Measurements from ENCODE around the gene NOC4L. TPM values are rescaled to one million over a fixed set of nuclear protein-coding genes. Genes with fewer than 3 reads are reported as not detected.

Gene NOC4L
- total and polyA plus RNA-seq, 10 donors: 8.3 to 38.6 (median 16.4) TPM

DNA sequence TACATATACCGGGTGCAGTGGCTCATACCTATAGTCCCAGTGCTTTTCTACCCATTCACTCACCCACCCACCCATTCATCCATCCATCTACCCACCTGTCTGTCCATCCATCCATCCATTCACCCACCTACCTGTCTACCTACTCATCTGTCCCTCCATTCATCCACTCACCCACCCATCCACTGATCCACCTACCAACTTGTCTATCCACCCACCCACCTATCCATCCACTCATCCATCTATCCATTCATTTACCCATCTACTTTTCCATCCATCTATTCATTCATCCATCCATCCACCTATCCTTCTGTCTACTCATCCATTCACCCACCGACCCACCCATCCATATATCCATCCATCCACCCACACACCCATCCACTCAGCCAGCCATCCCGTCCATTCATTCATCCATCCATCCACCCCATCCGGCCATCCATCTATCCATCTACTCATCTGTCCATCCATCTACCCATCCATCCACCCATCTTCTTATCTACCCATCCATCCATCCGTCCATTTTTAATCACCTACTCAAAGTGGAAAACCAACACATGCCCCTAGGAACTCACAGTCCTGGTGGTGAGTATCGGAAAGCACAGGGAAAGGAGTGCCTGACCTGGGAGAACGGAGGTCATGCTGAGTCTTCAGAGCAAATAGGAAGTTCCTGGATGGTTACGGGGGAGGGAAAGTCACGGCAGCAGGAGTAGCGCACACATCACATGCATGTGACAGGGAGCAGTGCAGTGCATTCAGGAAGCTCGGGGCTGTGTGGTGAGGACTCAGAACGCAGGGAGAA lies 20.1 kb upstream of the NOC4L start:
- Histone ChIP-seq H3K36me3 (peaks cover 0 to 97% (median 75%) of the 10 kb centered on the region in 6 donors), H3K27ac (no peak overlapping the region)
- intact Hi-C loops (cut with DNase I; ENCODE audit: low total_unique reads): no loop called here

DNA sequence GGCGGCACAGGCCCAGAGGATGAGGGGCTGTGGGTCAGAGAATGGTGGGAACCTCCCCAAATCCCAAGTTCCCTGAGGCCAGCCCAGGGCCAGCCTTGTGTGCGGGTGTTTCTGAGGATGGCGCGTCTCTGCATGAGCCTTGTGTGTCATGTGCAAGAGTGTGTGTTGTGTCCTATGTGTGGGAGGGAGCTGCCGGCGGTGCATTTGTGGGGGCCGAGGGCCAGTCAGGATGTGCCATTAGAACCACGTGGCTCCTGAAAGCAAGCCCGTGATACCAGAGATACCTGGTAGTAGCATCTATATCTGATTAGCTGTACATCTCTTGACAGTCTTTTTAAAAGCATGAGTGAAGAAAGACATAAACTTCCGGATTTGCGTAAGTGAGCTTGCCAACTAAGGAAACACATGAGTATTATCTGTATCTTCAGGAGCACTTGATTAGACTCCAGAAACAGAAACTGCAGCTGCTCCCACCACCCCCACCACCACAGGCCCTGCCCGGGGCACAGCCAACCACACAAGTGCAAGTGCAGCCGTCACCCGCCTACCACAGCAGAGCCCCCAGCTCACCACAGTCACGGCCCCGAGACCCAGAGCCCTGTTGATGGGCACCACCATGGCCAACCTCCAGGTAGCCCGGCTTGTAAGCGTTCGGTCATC lies 19.4 kb upstream of the NOC4L start:
- TF ChIP-seq, protein P1, sequence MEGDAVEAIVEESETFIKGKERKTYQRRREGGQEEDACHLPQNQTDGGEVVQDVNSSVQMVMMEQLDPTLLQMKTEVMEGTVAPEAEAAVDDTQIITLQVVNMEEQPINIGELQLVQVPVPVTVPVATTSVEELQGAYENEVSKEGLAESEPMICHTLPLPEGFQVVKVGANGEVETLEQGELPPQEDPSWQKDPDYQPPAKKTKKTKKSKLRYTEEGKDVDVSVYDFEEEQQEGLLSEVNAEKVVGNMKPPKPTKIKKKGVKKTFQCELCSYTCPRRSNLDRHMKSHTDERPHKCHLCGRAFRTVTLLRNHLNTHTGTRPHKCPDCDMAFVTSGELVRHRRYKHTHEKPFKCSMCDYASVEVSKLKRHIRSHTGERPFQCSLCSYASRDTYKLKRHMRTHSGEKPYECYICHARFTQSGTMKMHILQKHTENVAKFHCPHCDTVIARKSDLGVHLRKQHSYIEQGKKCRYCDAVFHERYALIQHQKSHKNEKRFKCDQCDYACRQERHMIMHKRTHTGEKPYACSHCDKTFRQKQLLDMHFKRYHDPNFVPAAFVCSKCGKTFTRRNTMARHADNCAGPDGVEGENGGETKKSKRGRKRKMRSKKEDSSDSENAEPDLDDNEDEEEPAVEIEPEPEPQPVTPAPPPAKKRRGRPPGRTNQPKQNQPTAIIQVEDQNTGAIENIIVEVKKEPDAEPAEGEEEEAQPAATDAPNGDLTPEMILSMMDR (IDR thresholded peaks at IDR 0.05 in 8 of 11, conservative IDR thresholded peaks at IDR 0.05 in 3 of 11): no peak
- TF ChIP-seq POLR2A (IDR thresholded peaks at IDR 0.05) (no peak), POLR2AphosphoS5 (IDR thresholded peaks at IDR 0.05) (no peak)
- DNase-seq: no peak
- intact Hi-C loops (cut with DNase I; ENCODE audit: low total_unique reads): no loop called here
- Histone ChIP-seq H3K4me3 (no peak overlapping the region), H3K9me3 (peaks cover 0 to 15% (median 12%) of the 10 kb centered on the region in 8 donors), H3K27me3 (replicated peaks in 1 of 7) (no peaks in the 10 kb centered on the region), H3K27ac (no peak overlapping the region), H3K4me1 (no peaks in the 10 kb centered on the region), H3K36me3 (peaks cover 0 to 98% (median 74%) of the 10 kb centered on the region in 6 donors)
- 83 to 93% (median 89%) methylated on average over 19 of the region's 19 CpGs for WGBS, 5 donors

More for the DNA sequence above, 20.1 kb upstream of the NOC4L start:
- H3K4me3 ChIP-seq: no peak overlapping the region
- TF ChIP-seq POLR2A (IDR thresholded peaks at IDR 0.05): no peak
- TF ChIP-seq POLR2AphosphoS5 (IDR thresholded peaks at IDR 0.05): no peak
- TF ChIP-seq, protein P1 (IDR thresholded peaks at IDR 0.05 in 8 of 11, conservative IDR thresholded peaks at IDR 0.05 in 3 of 11): no peak
- WGBS, 5 donors: 88 to 96% (median 92%) methylated on average over 12 of the region's 12 CpGs
- no peaks in the 10 kb centered on the region for H3K27me3 ChIP-seq (replicated peaks in 1 of 7)
- DNase-seq: no peak
- peaks cover 0 to 15% (median 12%) of the 10 kb centered on the region in 8 donors for H3K9me3 ChIP-seq
- H3K4me1 ChIP-seq: no peaks in the 10 kb centered on the region

DNA sequence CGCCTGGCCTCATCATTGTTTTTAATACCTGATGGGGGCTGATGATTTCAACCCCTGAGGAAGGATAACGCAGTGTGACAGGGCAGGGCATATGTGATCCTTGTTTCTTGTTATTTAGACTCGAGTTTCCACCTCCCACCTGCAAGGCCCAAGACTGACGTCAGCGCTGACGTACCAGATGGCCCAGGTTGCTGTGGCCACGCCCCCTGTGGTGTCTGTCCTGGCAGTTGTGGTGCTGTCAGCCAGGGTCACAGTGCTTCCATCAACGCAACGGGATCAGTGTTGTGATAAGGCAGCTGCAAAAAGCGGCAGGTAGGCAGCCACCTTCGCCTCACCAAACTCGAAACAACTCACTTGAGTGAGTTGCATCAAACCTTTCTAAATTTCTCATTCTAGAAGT lies 18.5 kb upstream of the NOC4L start:
- Histone ChIP-seq H3K9me3 (peaks cover 0 to 15% (median 12%) of the 10 kb centered on the region in 8 donors), H3K36me3 (peaks cover 0 to 90% (median 67%) of the 10 kb centered on the region in 6 donors), H3K27me3 (replicated peaks in 1 of 7) (no peaks in the 10 kb centered on the region), H3K4me3 (no peak overlapping the region), H3K27ac (no peak overlapping the region), H3K4me1 (no peaks in the 10 kb centered on the region)
- 96 to 97% (median 96%) methylated on average over 12 of the region's 12 CpGs for WGBS, 5 donors
- intact Hi-C loops (cut with DNase I; ENCODE audit: low total_unique reads): no loop called here
- TF ChIP-seq POLR2A (IDR thresholded peaks at IDR 0.05): no peak
- TF ChIP-seq, protein P1 (IDR thresholded peaks at IDR 0.05 in 8 of 11, conservative IDR thresholded peaks at IDR 0.05 in 3 of 11): no peak
- no peak for DNase-seq

DNA sequence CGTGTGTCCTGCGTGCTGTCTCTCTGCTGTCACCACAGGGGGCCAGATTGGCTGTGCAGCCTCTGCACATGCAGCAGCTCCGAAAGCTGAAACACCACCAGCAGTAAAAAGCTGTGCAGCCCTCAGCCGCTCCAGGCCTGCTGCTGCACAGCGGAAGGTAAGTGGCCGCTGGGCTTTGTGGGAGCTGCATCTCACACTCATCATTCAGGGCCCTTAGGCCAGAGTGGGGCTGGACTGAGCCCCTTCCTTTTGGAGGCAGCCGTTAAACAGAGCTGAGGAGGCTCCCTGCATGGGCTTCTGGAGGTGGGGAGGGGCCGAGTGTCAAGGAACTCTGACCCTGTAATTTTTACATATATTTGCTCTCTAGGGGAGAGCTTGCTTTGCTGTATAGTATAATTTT lies 17.2 kb upstream of the NOC4L start:
- WGBS, 5 donors: 98 to 100% (median 99%) methylated on average over 8 of the region's 8 CpGs
- Histone ChIP-seq H3K36me3 (peaks cover 0 to 77% (median 54%) of the 10 kb centered on the region in 6 donors), H3K9me3 (peaks cover 0 to 15% (median 12%) of the 10 kb centered on the region in 8 donors), H3K27ac (no peak overlapping the region), H3K4me3 (no peak overlapping the region), H3K27me3 (replicated peaks in 1 of 7) (no peaks in the 10 kb centered on the region), H3K4me1 (no peaks in the 10 kb centered on the region)
- TF ChIP-seq POLR2A (IDR thresholded peaks at IDR 0.05) (no peak), POLR2AphosphoS5 (IDR thresholded peaks at IDR 0.05) (no peak)
- TF ChIP-seq, protein P1 (IDR thresholded peaks at IDR 0.05 in 8 of 11, conservative IDR thresholded peaks at IDR 0.05 in 3 of 11): no peak
- intact Hi-C loops (cut with DNase I; ENCODE audit: low total_unique reads): no loop called here
- DNase-seq: no peak

Data from spleen (tissue), 11 donors.